Measurements from ENCODE around the gene UBQLN1.

GRCh38 chr9:83724436-83724835 lies 16.7 kb upstream of the UBQLN1 start:
- no peak for TF ChIP-seq POLR2A (IDR thresholded peaks at IDR 0.05; ENCODE audit: low read depth, low read length)
- no peak for TF ChIP-seq TAF1 (IDR thresholded peaks at IDR 0.05; ENCODE audit: borderline replicate concordance, low read depth, low read length)
- no peak for TF ChIP-seq POLR2AphosphoS5 (IDR thresholded peaks at IDR 0.05; ENCODE audit: low read depth, low read length)
